IMR-90 (cell line): ENCODE measurements around the gene PPP3CB. TPM values are rescaled to one million over a fixed set of nuclear protein-coding genes. Genes with fewer than 3 reads are reported as not detected.

Experiments used
- ATAC-seq: fragments of 200-7000 bp; cut with Tn5 transposase; 2 replicates; pipeline ENCODE4 v1.9.1; 2020; ENCODE audit warnings: low read depth, mild to moderate bottlenecking, moderate library complexity
- BruUV-seq: library from RNA; stranded (reverse); fragments of 400-500 nt; replicated peaks from 2 replicates; lab custom pipeline; 2021; lab: Mats Ljungman, UMichigan
- CTCF ChIA-PET: fragments of 300-600 bp; formaldehyde crosslinking; extraction: SDS; loops from one replicate; lab custom pipeline; 2021; ENCODE audit warnings: antibody characterized with exemption; lab: Yijun Ruan, JAX
- POLR2A ChIA-PET: fragments of 300-600 bp; sonication (Branson Sonifier 250); formaldehyde crosslinking; loops from one replicate; lab custom pipeline; 2022; ENCODE audit warnings: antibody characterized with exemption; ENCODE audit not compliant: unreplicated experiment; lab: Charles Lee
- DNase-seq: peaks from one replicate; pipeline ENCODE4 v3.0.0; 2013
- H2AFZ ChIP-seq: replicated peaks from 2 replicates; pipeline ENCODE3; 2013; ENCODE audit warnings: low read length, mild to moderate bottlenecking; ENCODE audit not compliant: poor library complexity
- H2AK5ac ChIP-seq: 2 replicates; pipeline ENCODE4 v1.6.1; 2013; ENCODE audit warnings: low read depth, low read length, inconsistent platforms
- H2AK9ac ChIP-seq: replicated peaks from 2 replicates; pipeline ENCODE3; 2013; ENCODE audit warnings: mild to moderate bottlenecking, low read depth, low read length, moderate library complexity; ENCODE audit not compliant: poor library complexity
- H2BK120ac ChIP-seq: 2 replicates; pipeline ENCODE4 v1.6.1; 2013; ENCODE audit warnings: low read depth, low read length, inconsistent platforms
- H2BK15ac ChIP-seq: 3 replicates; pipeline ENCODE4 v1.6.1; 2013; ENCODE audit warnings: low read depth, low read length, inconsistent platforms
- H2BK20ac ChIP-seq: 2 replicates; pipeline ENCODE4 v1.6.1; 2013; ENCODE audit warnings: low read depth, mild to moderate bottlenecking, inconsistent platforms, low read length, moderate library complexity
- H2BK5ac ChIP-seq: 2 replicates; pipeline ENCODE4 v1.6.1; 2013; ENCODE audit warnings: mild to moderate bottlenecking, low read depth, low read length, inconsistent platforms; ENCODE audit not compliant: poor library complexity, severe bottlenecking
- H3K14ac ChIP-seq: replicated peaks from 2 replicates; pipeline ENCODE4 v1.6.1; 2013; ENCODE audit warnings: low read depth, low read length, inconsistent platforms
- H3K18ac ChIP-seq: 2 replicates; pipeline ENCODE4 v1.6.1; 2013; ENCODE audit warnings: low read depth, low read length, control low read depth
- H3K23ac ChIP-seq: 2 replicates; pipeline ENCODE4 v1.6.1; 2013; ENCODE audit warnings: low read depth, low read length, inconsistent platforms
- H3K27ac ChIP-seq: 2 replicates; pipeline ENCODE4 v1.5.1; 2013; ENCODE audit warnings: mild to moderate bottlenecking, control low read depth, low read length; ENCODE audit not compliant: insufficient read depth
- H3K27me3 ChIP-seq: 2 replicates; pipeline ENCODE4 v1.6.1; 2013; ENCODE audit warnings: low read length; ENCODE audit not compliant: control insufficient read depth, insufficient read depth
- H3K36me3 ChIP-seq: 2 replicates; pipeline ENCODE4 v1.6.1; 2013; ENCODE audit warnings: low read length, mixed read lengths; ENCODE audit not compliant: control insufficient read depth, insufficient read depth
- H3K4ac ChIP-seq: 2 replicates; pipeline ENCODE4 v1.6.1; 2013; ENCODE audit warnings: low read depth, low read length, inconsistent platforms
- H3K4me1 ChIP-seq: 2 replicates; pipeline ENCODE4 v1.6.1; 2013; ENCODE audit warnings: low read length, mixed read lengths; ENCODE audit not compliant: control insufficient read depth, insufficient read depth
- H3K4me2 ChIP-seq: 2 replicates; pipeline ENCODE4 v1.6.1; 2013; ENCODE audit warnings: low read depth, mild to moderate bottlenecking, control low read depth, low read length, moderate library complexity
- H3K4me3 ChIP-seq: 2 replicates; pipeline ENCODE4 v1.5.1; 2013; ENCODE audit warnings: low read depth, mild to moderate bottlenecking, control low read depth, low read length, moderate library complexity; ENCODE audit not compliant: insufficient read depth
- H3K56ac ChIP-seq: 2 replicates; pipeline ENCODE4 v1.6.1; 2013; ENCODE audit warnings: low read length, inconsistent platforms; ENCODE audit not compliant: insufficient read depth; ENCODE audit errors: extremely low read depth
- H3K79me1 ChIP-seq, 2 experiments: 2 replicates each; pipeline ENCODE4 v1.6.1; 2013; ENCODE audit warnings: low read length in 2 of 2, inconsistent platforms in 1 of 2, low read depth in 1 of 2
- H3K9ac ChIP-seq: 2 replicates; pipeline ENCODE4 v1.6.1; 2013; ENCODE audit warnings: low read depth, low read length, control low read depth
- H3K9me1 ChIP-seq: 2 replicates; pipeline ENCODE4 v1.6.1; 2013; ENCODE audit warnings: low read length, inconsistent platforms; ENCODE audit not compliant: insufficient read depth
- H3K9me3 ChIP-seq: 2 replicates; pipeline ENCODE4 v1.6.1; 2013; ENCODE audit warnings: low read length; ENCODE audit not compliant: control insufficient read depth, insufficient read depth
- H4K20me1 ChIP-seq: 2 replicates; pipeline ENCODE4 v1.6.1; 2013; ENCODE audit warnings: low read length, inconsistent platforms; ENCODE audit not compliant: insufficient read depth
- H4K5ac ChIP-seq: 2 replicates; pipeline ENCODE4 v1.6.1; 2013; ENCODE audit warnings: mild to moderate bottlenecking, low read depth, low read length, control low read depth
- H4K8ac ChIP-seq, 2 experiments: 2 replicates each; pipeline ENCODE4 v1.6.1; 2013; ENCODE audit warnings: low read depth in 2 of 2, low read length in 2 of 2, control low read depth in 1 of 2, inconsistent platforms in 1 of 2
- H4K91ac ChIP-seq: 2 replicates; pipeline ENCODE4 v1.6.1; 2013; ENCODE audit warnings: low read depth, low read length, inconsistent platforms; ENCODE audit not compliant: insufficient read depth
- BHLHE40 ChIP-seq: fragments of 150-350 bp; IDR thresholded peaks from 2 replicates; pipeline ENCODE4 v1.6.1; 2016; ENCODE audit warnings: mild to moderate bottlenecking, low read depth, low read length
- CEBPB ChIP-seq: IDR thresholded peaks from 2 replicates; pipeline ENCODE4 v1.6.1; 2012; ENCODE audit warnings: low read depth, low read length, improper control_type of control experiment
- CHD1 ChIP-seq: IDR thresholded peaks from 2 replicates; pipeline ENCODE4 v1.6.1; 2012; ENCODE audit warnings: low read depth, low read length, improper control_type of control experiment
- FOS ChIP-seq: fragments of 150-350 bp; IDR thresholded peaks from 2 replicates; pipeline ENCODE4 v1.6.1; 2016; ENCODE audit warnings: low read depth, low read length
- MAFK ChIP-seq: IDR thresholded peaks from 2 replicates; pipeline ENCODE4 v1.6.1; 2012; ENCODE audit warnings: low read depth, low read length, improper control_type of control experiment
- MAZ ChIP-seq: IDR thresholded peaks from 2 replicates; pipeline ENCODE4 v1.6.1; 2012; ENCODE audit warnings: low read depth, mild to moderate bottlenecking, low read length, improper control_type of control experiment, moderate library complexity, borderline replicate concordance
- MXI1 ChIP-seq: IDR thresholded peaks from 2 replicates; pipeline ENCODE4 v1.6.1; 2012; ENCODE audit warnings: low read depth, mild to moderate bottlenecking, low read length, moderate library complexity, borderline replicate concordance
- NFE2L2 ChIP-seq: fragments of 150-350 bp; IDR thresholded peaks from 2 replicates; pipeline ENCODE4 v1.6.1; 2016; ENCODE audit warnings: low read depth, mild to moderate bottlenecking, low read length
- POLR2A ChIP-seq: IDR thresholded peaks from 2 replicates; pipeline ENCODE4 v1.6.1; 2012; ENCODE audit warnings: mild to moderate bottlenecking, low read depth, low read length
- RAD21 ChIP-seq: IDR thresholded peaks from 2 replicates; pipeline ENCODE4 v1.6.1; 2012; ENCODE audit warnings: low read length, improper control_type of control experiment
- RCOR1 ChIP-seq: IDR thresholded peaks from 2 replicates; pipeline ENCODE4 v1.6.1; 2012; ENCODE audit warnings: mild to moderate bottlenecking, low read length, improper control_type of control experiment; ENCODE audit not compliant: insufficient replicate concordance
- RFX5 ChIP-seq: IDR thresholded peaks from 2 replicates; pipeline ENCODE4 v1.8.0; 2012; ENCODE audit warnings: low read depth, mild to moderate bottlenecking, low read length, moderate library complexity
- SMC3 ChIP-seq: fragments of 150-350 bp; IDR thresholded peaks from 2 replicates; pipeline ENCODE4 v1.6.1; 2016; ENCODE audit warnings: low read depth, mild to moderate bottlenecking, antibody characterized with exemption, low read length, moderate library complexity
- WGBS, 2 experiments: methylation state at CpG; one replicate each; pipeline versions ENCODE4 v1.1.5 to v1.1.7; 2013; ENCODE audit warnings: missing lambda C conversion rate in 2 of 2; ENCODE audit not compliant: insufficient read length in 1 of 2; ENCODE audit errors: extremely low coverage in 2 of 2; 5-methylcytosine and 5-hydroxymethylcytosine counted together
- dilution Hi-C: fragments of 300-500 bp; cut with HindIII; formaldehyde crosslinking; loops from one replicate; pipeline ENCODE4 v1.14.3; 2018; ENCODE audit warnings: low sequenced_read_pairs; ENCODE audit not compliant: unreplicated experiment
- in situ Hi-C: fragments of 300-500 bp; cut with MboI; formaldehyde crosslinking; loops from 3 replicates; pipeline ENCODE4 v1.14.3; 2019; ENCODE audit warnings: low sequenced_read_pairs, inconsistent platforms, mixed read lengths
- intact Hi-C: fragments of 100-400 bp; cut with micrococcal nuclease; formaldehyde crosslinking; loops from 2 replicates; pipeline ENCODE4 v1.10.0; 2022
- polyA plus RNA-seq, 3 experiments: library from polyadenylated mRNA; depleted of rRNA; stranded (reverse); fragments of >200 nt; gene quantifications; 2 replicates each; pipeline ENCODE4 v1.2.3, GENCODE V29; 2012; ENCODE audit warnings: low replicate concordance in 1 of 3
- total RNA-seq: library from RNA; depleted of rRNA; stranded (reverse); fragments of >200 nt; gene quantifications from 2 replicates; pipeline ENCODE4 v1.2.3, GENCODE V29; 2012
- TF ChIP-seq, protein P1 (sequence below): fragments of 150-350 bp; IDR thresholded peaks from 2 replicates; pipeline ENCODE4 v1.6.1; 2017; ENCODE audit warnings: mild to moderate bottlenecking, antibody characterized with exemption, low read length, low read depth
- TF ChIP-seq, protein P2 (sequence below): conservative IDR thresholded peaks from 2 replicates; pipeline ENCODE4 v1.5.1; 2012; ENCODE audit warnings: mild to moderate bottlenecking, low read depth, low read length, improper control_type of control experiment

The PPP3CB gene
- total and polyA plus RNA-seq, 2 of the 4 experiments (the other 2 are of a cell fraction) = 22.9 to 36.4 TPM

DNA sequence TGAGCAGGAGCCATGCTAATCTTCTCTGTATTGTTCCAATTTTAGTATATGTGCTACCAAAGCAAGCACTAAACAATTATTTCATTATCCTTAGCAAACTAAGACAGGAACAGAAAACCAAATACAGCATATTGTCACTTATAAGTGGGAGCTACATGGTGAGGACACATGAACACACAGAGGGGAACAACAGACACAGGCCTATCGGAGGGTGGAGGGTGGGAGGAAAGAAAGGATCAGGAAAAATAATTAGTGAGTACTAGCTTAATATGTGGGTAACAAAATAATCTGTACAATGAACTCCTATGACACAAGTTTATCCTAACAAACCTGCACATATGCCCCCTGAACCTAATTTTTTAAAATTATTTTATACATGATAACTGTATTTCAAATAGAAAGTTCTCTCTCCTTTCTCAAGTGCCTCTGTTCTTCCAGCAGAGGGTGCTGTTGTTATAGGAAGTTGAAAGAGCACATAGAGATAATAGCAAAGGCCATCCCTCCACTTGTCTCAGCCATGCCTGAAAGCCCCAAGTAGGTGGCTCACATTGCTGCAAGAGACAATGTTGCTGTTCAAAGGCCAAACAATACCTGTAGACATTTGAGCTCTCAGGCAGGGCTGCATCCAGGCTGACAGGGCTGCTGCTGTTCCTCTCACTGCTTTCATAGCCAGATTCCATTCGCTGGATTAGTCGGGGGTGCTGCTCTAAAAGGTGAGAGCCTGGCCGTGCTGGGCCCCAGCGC lies 33.4 kb upstream of the PPP3CB start:
- no peak overlapping the region for H2AFZ ChIP-seq
- H3K18ac ChIP-seq = no peak overlapping the region
- H3K23ac ChIP-seq = no peak overlapping the region
- no peak overlapping the region for H4K5ac ChIP-seq
- H3K9me3 ChIP-seq = no peaks in the 10 kb centered on the region
- H2BK5ac ChIP-seq = no peak overlapping the region
- no peak overlapping the region for H4K8ac ChIP-seq
- no peak overlapping the region for H3K56ac ChIP-seq
- H4K91ac ChIP-seq = no peak overlapping the region
- ChIA-PET POLR2A (no interaction called here), CTCF (interaction anchor here (0.6 to 1.2 kb wide), 3 partner anchors 12 to 114 kb away, joined by 3 to 7 read pairs (median 4); no protein-coding TSS in a partner anchor)
- H2BK20ac ChIP-seq = no peak overlapping the region
- no peak overlapping the region for H3K9ac ChIP-seq
- H2BK120ac ChIP-seq = no peak overlapping the region
- no peaks in the 10 kb centered on the region; the same call in 1 of the 2 replicates for H3K36me3 ChIP-seq
- DNase-seq (peak; percentile 81), ATAC-seq (peak; percentile 96)
- dilution Hi-C loops = no loop called here
- no peak overlapping the region for H2BK15ac ChIP-seq
- H4K20me1 ChIP-seq = no peaks in the 10 kb centered on the region
- WGBS, 2 experiments = no CpG with 5 or more reads among the region's 5 CpGs
- H3K4me2 ChIP-seq = no peak overlapping the region
- no peak overlapping the region for H3K4ac ChIP-seq
- H3K4me3 ChIP-seq = no peak overlapping the region
- no peaks in the 10 kb centered on the region for H3K79me1 ChIP-seq
- no peaks in the 10 kb centered on the region for H3K9me1 ChIP-seq
- no peaks in the 10 kb centered on the region for H3K27me3 ChIP-seq
- intact Hi-C loops = loop anchor here (1.0 to 10.0 kb wide), 3 partner anchors 96 to 216 kb away; partner anchors contain the start of gene SEC24C
- in situ Hi-C loops = loop anchor here (5.0 kb wide), 1 partner anchor 113 kb away; the partner anchor contains the start of gene MYOZ1
- no peak overlapping the region; the same call in 1 of the 2 replicates for H2AK5ac ChIP-seq
- no TSS peak for BruUV-seq
- H3K4me1 ChIP-seq = no peaks in the 10 kb centered on the region
- no peak overlapping the region for H3K27ac ChIP-seq
- H2AK9ac ChIP-seq = no peak overlapping the region
- no peak overlapping the region for H3K14ac ChIP-seq
- TF ChIP-seq RAD21 (peak; percentile 95), CEBPB (no peak), RFX5 (no peak), MAFK (no peak), BHLHE40 (no peak), FOS (no peak), MAZ (no peak), POLR2A (0 out of 2 replicates have a peak, but pooled peaks have one; percentile 51), NFE2L2 (no peak), SMC3 (peak; percentile 98), CHD1 (no peak), MXI1 (no peak), RCOR1 (no peak)
- TF ChIP-seq, protein P1, sequence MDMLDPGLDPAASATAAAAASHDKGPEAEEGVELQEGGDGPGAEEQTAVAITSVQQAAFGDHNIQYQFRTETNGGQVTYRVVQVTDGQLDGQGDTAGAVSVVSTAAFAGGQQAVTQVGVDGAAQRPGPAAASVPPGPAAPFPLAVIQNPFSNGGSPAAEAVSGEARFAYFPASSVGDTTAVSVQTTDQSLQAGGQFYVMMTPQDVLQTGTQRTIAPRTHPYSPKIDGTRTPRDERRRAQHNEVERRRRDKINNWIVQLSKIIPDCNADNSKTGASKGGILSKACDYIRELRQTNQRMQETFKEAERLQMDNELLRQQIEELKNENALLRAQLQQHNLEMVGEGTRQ = no peak
- TF ChIP-seq, protein P2, sequence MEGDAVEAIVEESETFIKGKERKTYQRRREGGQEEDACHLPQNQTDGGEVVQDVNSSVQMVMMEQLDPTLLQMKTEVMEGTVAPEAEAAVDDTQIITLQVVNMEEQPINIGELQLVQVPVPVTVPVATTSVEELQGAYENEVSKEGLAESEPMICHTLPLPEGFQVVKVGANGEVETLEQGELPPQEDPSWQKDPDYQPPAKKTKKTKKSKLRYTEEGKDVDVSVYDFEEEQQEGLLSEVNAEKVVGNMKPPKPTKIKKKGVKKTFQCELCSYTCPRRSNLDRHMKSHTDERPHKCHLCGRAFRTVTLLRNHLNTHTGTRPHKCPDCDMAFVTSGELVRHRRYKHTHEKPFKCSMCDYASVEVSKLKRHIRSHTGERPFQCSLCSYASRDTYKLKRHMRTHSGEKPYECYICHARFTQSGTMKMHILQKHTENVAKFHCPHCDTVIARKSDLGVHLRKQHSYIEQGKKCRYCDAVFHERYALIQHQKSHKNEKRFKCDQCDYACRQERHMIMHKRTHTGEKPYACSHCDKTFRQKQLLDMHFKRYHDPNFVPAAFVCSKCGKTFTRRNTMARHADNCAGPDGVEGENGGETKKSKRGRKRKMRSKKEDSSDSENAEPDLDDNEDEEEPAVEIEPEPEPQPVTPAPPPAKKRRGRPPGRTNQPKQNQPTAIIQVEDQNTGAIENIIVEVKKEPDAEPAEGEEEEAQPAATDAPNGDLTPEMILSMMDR = peak; percentile 91
